Measurements from ENCODE around the gene OLIG1.

The OLIG1 gene, protein sequence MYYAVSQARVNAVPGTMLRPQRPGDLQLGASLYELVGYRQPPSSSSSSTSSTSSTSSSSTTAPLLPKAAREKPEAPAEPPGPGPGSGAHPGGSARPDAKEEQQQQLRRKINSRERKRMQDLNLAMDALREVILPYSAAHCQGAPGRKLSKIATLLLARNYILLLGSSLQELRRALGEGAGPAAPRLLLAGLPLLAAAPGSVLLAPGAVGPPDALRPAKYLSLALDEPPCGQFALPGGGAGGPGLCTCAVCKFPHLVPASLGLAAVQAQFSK

DNA sequence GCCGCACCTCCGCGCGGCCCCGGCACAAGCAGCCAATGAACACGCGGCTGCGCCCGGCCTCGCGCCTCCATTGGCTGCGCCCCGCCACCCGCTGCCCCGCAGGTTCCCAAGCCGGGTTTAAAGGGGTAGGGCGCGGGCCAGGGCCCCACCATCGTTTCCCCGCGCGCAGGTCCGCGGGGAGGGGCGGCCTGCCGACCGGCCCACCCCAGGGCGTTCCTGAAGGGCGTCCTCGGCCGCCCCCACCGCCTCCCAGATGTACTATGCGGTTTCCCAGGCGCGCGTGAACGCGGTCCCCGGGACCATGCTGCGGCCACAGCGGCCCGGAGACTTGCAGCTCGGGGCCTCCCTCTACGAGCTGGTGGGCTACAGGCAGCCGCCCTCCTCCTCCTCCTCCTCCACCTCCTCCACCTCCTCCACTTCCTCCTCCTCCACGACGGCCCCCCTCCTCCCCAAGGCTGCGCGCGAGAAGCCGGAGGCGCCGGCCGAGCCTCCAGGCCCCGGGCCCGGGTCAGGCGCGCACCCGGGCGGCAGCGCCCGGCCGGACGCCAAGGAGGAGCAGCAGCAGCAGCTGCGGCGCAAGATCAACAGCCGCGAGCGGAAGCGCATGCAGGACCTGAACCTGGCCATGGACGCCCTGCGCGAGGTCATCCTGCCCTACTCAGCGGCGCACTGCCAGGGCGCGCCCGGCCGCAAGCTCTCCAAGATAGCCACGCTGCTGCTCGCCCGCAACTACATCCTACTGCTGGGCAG, at the start of gene OLIG1:
Gene OLIG1, plus strand, starts transcription at position 148 of the 750 bp plus-strand sequence. Its CDS starts 106 bp downstream, at position 254.
- peak; percentile 60 for DNase-seq (ENCODE audit: low spot score)

DNA sequence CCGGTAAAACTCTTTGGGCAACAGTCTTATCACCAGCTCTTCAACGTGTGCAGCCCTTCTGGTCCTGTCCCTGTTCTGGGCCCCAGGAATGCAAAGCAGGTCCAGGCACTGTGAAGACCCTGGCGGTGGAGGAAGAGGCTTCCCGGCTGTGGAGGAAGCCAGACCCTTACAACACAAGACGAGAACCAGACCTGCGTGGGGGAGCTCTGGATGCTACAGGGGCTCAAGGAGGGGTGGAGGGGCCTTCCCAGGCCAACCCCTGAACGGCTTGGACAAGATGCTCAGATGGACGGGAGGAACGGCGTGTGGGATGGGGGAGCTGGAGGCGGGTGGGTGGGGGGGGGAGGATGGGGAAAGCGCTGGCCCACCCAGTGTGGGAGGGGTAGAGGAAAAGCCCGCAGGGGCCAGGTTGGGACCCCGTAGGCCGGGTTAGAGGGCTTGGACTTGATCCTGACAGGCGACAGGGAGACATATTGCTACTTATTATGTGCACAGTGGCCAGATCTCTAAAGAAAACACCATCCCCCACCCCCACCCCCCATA, 49.3 kb upstream of the OLIG1 start:
- no peak for DNase-seq (ENCODE audit: low spot score)

DNA sequence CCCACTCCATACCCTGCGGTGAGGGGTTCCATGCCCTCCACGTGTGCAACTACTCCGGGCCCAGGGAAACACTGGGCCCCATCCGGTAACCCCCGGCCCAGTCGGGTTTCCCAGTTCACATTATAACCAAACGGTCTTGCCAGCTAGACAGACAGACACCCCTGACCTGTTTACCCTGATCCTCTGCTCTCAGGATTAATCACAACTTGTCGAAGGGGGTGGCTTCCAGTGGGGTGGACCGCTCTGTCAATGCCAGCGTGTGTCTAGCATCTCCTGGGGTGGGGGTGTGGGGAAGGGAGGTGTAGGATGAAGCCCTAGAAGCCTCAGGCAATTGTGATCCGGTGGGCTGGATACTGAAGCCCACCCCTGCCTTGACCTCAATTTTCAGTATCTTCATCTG, 48.8 kb upstream of the OLIG1 start:
- no peak for DNase-seq (ENCODE audit: low spot score)

DNA sequence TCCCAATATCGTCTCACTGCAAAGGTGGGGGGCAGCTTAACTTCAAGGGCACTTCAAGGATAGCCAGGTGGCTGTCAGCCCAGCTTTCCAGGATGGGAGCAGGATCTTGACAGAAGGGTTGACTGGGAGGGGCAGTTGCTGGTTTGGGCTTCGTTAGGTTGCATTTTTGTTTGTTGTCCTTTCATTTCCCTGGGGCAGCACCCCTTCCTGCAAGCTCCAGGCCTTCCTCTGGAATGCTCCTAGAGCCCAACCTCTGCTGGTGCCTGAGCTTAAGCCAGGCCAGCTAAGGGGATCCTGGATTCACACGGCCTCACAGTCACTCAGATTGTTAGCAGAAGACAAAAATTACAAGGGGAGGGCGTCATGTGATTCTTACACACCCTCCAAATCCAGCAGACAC, 48.3 kb upstream of the OLIG1 start:
- no peak for DNase-seq (ENCODE audit: low spot score)

DNA sequence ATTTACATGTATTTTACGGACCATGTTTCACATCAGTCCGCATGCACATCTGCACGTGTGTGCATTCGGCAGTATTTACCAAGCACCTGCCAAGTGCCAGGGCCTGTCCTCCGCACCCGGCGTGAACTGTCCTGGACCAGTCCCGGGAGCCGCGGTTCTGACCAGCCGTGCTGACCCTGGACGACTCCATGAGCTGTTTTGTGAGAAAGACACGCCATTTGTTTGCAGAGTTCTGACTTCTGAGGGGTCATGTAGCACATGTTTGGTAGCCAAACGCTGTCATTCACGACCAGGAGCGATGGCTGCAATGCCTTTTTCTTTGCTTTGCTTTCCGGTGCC, 47.5 kb upstream of the OLIG1 start:
- no peak for DNase-seq (ENCODE audit: low spot score)

DNA sequence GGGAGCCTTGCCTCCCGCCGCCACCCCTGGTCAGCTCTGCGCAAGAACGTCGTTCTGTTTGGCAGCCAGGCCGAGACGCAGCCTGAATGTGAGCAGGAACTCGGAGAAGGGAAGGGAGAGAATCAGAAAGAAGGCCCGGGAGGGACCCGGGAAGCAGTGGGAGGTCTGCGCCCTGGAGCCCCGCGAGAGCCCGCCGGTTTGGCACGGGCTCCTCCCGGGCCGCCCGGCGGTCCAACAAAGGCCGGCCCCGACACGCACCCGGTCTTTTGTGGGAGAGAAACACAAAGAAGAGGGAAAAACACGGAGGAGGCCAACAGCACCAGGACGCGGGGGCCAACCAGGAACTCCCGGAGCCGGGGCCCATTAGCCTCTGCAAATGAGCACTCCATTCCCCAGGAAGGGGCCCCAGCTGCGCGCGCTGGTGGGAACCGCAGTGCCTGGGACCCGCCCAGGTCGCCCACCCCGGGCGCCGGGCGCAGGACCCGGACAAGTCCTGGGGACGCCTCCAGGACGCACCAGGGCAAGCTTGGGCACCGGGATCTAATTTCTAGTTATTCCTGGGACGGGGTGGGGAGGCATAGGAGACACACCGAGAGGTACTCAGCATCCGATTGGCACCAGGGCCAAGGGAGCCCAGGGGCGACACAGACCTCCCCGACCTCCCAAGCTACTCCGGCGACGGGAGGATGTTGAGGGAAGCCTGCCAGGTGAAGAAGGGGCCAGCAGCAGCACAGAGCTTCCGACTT, 46.9 kb upstream of the OLIG1 start:
- no peak for DNase-seq (ENCODE audit: low spot score)

DNA sequence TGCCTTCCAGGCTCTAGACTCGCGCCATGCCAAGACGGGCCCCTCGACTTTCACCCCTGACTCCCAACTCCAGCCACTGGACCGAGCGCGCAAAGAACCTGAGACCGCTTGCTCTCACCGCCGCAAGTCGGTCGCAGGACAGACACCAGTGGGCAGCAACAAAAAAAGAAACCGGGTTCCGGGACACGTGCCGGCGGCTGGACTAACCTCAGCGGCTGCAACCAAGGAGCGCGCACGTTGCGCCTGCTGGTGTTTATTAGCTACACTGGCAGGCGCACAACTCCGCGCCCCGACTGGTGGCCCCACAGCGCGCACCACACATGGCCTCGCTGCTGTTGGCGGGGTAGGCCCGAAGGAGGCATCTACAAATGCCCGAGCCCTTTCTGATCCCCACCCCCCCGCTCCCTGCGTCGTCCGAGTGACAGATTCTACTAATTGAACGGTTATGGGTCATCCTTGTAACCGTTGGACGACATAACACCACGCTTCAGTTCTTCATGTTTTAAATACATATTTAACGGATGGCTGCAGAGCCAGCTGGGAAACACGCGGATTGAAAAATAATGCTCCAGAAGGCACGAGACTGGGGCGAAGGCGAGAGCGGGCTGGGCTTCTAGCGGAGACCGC, 46.3 kb upstream of the OLIG1 start:
- no peak for DNase-seq (ENCODE audit: low spot score)

DNA sequence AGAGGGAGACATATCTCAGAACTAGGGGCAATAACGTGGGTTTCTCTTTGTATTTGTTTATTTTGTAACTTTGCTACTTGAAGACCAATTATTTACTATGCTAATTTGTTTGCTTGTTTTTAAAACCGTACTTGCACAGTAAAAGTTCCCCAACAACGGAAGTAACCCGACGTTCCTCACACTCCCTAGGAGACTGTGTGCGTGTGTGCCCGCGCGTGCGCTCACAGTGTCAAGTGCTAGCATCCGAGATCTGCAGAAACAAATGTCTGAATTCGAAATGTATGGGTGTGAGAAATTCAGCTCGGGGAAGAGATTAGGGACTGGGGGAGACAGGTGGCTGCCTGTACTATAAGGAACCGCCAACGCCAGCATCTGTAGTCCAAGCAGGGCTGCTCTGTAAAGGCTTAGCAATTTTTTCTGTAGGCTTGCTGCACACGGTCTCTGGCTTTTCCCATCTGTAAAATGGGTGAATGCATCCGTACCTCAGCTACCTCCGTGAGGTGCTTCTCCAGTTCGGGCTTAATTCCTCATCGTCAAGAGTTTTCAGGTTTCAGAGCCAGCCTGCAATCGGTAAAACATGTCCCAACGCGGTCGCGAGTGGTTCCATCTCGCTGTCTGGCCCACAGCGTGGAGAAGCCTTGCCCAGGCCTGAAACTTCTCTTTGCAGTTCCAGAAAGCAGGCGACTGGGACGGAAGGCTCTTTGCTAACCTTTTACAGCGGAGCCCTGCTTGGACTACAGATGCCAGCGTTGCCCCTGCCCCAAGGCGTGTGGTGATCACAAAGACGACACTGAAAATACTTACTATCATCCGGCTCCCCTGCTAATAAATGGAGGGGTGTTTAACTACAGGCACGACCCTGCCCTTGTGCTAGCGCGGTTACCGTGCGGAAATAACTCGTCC, 45.5 kb upstream of the OLIG1 start:
- DNase-seq (ENCODE audit: low spot score) = no peak

DNA sequence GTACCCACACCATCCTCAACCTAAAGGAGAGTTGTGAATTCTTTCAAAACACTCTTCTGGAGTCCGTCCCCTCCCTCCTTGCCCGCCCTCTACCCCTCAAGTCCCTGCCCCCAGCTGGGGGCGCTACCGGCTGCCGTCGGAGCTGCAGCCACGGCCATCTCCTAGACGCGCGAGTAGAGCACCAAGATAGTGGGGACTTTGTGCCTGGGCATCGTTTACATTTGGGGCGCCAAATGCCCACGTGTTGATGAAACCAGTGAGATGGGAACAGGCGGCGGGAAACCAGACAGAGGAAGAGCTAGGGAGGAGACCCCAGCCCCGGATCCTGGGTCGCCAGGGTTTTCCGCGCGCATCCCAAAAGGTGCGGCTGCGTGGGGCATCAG, 44.8 kb upstream of the OLIG1 start:
- no peak for DNase-seq (ENCODE audit: low spot score)

DNA sequence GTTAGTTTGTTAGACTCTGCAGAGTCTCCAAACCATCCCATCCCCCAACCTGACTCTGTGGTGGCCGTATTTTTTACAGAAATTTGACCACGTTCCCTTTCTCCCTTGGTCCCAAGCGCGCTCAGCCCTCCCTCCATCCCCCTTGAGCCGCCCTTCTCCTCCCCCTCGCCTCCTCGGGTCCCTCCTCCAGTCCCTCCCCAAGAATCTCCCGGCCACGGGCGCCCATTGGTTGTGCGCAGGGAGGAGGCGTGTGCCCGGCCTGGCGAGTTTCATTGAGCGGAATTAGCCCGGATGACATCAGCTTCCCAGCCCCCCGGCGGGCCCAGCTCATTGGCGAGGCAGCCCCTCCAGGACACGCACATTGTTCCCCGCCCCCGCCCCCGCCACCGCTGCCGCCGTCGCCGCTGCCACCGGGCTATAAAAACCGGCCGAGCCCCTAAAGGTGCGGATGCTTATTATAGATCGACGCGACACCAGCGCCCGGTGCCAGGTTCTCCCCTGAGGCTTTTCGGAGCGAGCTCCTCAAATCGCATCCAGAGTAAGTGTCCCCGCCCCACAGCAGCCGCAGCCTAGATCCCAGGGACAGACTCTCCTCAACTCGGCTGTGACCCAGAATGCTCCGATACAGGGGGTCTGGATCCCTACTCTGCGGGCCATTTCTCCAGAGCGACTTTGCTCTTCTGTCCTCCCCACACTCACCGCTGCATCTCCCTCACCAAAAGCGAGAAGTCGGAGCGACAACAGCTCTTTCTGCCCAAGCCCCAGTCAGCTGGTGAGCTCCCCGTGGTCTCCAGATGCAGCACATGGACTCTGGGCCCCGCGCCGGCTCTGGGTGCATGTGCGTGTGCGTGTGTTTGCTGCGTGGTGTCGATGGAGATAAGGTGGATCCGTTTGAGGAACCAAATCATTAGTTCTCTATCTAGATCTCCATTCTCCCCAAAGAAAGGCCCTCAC, 44.2 kb upstream of the OLIG1 start, which contains the start of gene OLIG2:
Gene OLIG2, plus strand, starts transcription at position 447 of the 954 bp plus-strand sequence. CDS start 928 bp downstream, outside the sequence.
- no peak for DNase-seq (ENCODE audit: low spot score)

DNA sequence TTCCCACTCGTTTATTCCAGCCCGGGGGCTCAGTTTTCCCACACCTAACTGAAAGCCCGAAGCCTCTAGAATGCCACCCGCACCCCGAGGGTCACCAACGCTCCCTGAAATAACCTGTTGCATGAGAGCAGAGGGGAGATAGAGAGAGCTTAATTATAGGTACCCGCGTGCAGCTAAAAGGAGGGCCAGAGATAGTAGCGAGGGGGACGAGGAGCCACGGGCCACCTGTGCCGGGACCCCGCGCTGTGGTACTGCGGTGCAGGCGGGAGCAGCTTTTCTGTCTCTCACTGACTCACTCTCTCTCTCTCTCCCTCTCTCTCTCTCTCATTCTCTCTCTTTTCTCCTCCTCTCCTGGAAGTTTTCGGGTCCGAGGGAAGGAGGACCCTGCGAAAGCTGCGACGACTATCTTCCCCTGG, 43.5 kb upstream of the OLIG1 start:
- no peak for DNase-seq (ENCODE audit: low spot score)

DNA sequence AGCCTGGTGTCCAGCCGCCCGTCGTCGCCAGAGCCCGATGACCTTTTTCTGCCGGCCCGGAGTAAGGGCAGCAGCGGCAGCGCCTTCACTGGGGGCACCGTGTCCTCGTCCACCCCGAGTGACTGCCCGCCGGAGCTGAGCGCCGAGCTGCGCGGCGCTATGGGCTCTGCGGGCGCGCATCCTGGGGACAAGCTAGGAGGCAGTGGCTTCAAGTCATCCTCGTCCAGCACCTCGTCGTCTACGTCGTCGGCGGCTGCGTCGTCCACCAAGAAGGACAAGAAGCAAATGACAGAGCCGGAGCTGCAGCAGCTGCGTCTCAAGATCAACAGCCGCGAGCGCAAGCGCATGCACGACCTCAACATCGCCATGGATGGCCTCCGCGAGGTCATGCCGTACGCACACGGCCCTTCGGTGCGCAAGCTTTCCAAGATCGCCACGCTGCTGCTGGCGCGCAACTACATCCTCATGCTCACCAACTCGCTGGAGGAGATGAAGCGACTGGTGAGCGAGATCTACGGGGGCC, 43.0 kb upstream of the OLIG1 start:
- no peak for DNase-seq (ENCODE audit: low spot score)

DNA sequence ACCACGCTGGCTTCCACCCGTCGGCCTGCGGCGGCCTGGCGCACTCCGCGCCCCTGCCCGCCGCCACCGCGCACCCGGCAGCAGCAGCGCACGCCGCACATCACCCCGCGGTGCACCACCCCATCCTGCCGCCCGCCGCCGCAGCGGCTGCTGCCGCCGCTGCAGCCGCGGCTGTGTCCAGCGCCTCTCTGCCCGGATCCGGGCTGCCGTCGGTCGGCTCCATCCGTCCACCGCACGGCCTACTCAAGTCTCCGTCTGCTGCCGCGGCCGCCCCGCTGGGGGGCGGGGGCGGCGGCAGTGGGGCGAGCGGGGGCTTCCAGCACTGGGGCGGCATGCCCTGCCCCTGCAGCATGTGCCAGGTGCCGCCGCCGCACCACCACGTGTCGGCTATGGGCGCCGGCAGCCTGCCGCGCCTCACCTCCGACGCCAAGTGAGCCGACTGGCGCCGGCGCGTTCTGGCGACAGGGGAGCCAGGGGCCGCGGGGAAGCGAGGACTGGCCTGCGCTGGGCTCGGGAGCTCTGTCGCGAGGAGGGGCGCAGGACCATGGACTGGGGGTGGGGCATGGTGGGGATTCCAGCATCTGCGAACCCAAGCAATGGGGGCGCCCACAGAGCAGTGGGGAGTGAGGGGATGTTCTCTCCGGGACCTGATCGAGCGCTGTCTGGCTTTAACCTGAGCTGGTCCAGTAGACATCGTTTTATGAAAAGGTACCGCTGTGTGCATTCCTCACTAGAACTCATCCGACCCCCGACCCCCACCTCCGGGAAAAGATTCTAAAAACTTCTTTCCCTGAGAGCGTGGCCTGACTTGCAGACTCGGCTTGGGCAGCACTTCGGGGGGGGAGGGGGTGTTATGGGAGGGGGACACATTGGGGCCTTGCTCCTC, 42.3 kb upstream of the OLIG1 start:
- no peak for DNase-seq (ENCODE audit: low spot score)

DNA sequence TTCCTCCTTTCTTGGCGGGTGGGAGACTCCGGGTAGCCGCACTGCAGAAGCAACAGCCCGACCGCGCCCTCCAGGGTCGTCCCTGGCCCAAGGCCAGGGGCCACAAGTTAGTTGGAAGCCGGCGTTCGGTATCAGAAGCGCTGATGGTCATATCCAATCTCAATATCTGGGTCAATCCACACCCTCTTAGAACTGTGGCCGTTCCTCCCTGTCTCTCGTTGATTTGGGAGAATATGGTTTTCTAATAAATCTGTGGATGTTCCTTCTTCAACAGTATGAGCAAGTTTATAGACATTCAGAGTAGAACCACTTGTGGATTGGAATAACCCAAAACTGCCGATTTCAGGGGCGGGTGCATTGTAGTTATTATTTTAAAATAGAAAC, 41.7 kb upstream of the OLIG1 start:
- DNase-seq (ENCODE audit: low spot score) = no peak

DNA sequence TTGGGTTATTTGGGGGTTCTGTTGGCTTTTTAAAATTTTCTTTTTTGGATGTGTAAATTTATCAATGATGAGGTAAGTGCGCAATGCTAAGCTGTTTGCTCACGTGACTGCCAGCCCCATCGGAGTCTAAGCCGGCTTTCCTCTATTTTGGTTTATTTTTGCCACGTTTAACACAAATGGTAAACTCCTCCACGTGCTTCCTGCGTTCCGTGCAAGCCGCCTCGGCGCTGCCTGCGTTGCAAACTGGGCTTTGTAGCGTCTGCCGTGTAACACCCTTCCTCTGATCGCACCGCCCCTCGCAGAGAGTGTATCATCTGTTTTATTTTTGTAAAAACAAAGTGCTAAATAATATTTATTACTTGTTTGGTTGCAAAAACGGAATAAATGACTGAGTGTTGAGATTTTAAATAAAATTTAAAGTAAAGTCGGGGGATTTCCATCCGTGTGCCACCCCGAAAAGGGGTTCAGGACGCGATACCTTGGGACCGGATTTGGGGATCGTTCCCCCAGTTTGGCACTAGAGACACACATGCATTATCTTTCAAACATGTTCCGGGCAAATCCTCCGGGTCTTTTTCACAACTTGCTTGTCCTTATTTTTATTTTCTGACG, 41.1 kb upstream of the OLIG1 start:
- DNase-seq (ENCODE audit: low spot score) = no peak

DNA sequence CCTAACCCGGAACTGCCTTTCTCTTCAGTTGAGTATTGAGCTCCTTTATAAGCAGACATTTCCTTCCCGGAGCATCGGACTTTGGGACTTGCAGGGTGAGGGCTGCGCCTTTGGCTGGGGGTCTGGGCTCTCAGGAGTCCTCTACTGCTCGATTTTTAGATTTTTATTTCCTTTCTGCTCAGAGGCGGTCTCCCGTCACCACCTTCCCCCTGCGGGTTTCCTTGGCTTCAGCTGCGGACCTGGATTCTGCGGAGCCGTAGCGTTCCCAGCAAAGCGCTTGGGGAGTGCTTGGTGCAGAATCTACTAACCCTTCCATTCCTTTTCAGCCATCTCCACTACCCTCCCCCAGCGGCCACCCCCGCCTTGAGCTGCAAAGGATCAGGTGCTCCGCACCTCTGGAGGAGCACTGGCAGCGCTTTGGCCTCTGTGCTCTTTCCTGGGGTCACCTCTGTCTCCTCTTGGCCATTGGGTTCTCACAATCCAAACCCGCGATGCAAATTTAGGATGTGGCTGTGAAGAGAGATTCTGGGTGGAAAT, 40.5 kb upstream of the OLIG1 start:
- DNase-seq (ENCODE audit: low spot score) = no peak

DNA sequence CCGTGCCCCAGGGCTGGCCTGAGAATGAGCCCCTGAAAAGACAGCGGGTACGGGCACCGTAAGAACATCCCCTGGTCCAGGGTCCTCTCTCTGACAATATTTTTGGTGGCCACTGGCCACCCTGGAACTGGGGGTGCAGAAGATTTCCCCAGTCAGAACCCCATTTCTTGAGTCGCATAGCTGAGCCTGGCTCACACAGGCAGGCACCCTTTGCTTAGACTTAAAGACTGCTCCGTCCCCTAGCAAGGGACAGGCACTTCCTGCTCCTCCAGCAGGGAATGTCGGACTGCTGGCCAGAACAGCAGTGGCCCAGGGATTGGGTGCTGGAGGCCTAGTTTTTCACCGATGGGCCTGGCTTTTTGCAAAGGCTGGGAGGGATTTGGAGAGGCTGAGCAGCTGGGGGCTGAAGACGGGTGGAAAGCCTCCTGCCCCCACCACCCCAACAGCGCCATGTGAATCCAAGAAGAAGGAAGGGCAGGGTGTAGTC, 39.9 kb upstream of the OLIG1 start:
- no peak for DNase-seq (ENCODE audit: low spot score)

DNA sequence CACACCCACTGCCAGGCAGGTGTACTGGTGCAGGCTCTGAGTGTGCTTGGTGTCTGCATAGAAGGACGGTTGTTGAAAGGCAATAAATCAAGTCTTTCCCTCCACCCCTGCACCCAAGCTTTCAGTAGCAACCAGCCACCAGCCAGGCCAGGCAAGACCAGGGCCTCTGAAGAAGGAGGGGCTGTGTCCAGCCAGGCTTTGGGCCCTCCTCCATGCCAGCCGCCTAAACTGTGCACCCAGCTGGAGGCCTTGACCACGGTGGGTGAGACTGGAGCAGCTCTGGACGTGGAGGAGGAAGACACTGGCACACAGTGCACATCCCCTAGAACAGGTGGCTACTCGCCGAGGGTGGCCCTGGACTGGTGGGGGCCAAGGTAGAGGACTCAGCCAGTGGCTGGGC, 39.3 kb upstream of the OLIG1 start:
- no peak for DNase-seq (ENCODE audit: low spot score)
